Heart left ventricle (tissue), 13 donors: ENCODE results near the gene SPRED3.

Experiments
- POLR2A ChIP-seq, 2 donors: fragments of 450-650 bp; IDR thresholded peaks; one replicate each; pipeline ENCODE4 v1.6.1; 2017; ENCODE audit warnings: antibody characterized with exemption in 2 of 2, mild to moderate bottlenecking in 2 of 2, moderate library complexity in 2 of 2
- TF ChIP-seq, protein P1 (sequence below), 12 donors: fragments of 200-600 bp; sonication (generic) in 4 of 12; IDR thresholded peaks; one replicate each; pipeline versions ENCODE4 v1.5.0 to v1.8.0; 2018 to 2022; ENCODE audit warnings: antibody characterized with exemption in 12 of 12, mild to moderate bottlenecking in 5 of 12
- donor health status: ischemic (EF 13 %, LVEDD 7.1; RV severe dilation, severe dysfunction).
- donor health status: DM: no; HTN: yes; CAD: no.
- donor health status: DM: no; HTN: no; CAD: no.
- donor health status: ischemic (EF 25% LVEDD 6.9; RV normal size, moderate dysfunction).
- donor health status: ischemic (EF 25% LVEDD 5.7; RV mildly dilated, moderate dysfunction).
- donor health status: ischemic (EF 35%, LVEDD 5.7; RV mildly dilated, moderate dysfunction).
- donor health status: nonischemic (EF 11% LVEDD 7.7; RV severe dilation, severe dysfunction).
- donor health status: DM: yes; HTN: yes; CAD: no.
- donor health status: PGD.
- donor health status: ischemic (EF 29% LVEDD 5.4; RV normal size, mild dysfunction).
- donor health status: nonischemic (EF 23%, LVEDD 6.1; RV moderate dilation, normal function).

- TF ChIP-seq, protein P1, sequence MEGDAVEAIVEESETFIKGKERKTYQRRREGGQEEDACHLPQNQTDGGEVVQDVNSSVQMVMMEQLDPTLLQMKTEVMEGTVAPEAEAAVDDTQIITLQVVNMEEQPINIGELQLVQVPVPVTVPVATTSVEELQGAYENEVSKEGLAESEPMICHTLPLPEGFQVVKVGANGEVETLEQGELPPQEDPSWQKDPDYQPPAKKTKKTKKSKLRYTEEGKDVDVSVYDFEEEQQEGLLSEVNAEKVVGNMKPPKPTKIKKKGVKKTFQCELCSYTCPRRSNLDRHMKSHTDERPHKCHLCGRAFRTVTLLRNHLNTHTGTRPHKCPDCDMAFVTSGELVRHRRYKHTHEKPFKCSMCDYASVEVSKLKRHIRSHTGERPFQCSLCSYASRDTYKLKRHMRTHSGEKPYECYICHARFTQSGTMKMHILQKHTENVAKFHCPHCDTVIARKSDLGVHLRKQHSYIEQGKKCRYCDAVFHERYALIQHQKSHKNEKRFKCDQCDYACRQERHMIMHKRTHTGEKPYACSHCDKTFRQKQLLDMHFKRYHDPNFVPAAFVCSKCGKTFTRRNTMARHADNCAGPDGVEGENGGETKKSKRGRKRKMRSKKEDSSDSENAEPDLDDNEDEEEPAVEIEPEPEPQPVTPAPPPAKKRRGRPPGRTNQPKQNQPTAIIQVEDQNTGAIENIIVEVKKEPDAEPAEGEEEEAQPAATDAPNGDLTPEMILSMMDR (IDR thresholded peaks at IDR 0.05): no peak
- no peak for TF ChIP-seq POLR2A (IDR thresholded peaks at IDR 0.05)
Measured at GRCh38 chr19:38440592-38440991, 52.1 kb downstream of the SPRED3 start.
